ENCODE measurements around the gene UBQLN4.

The UBQLN4 gene

GRCh38 chr1:156090138-156090839 is 36.7 kb upstream of the UBQLN4 start:
- no peak for DNase-seq (ENCODE audit: low spot score)
- in situ Hi-C loops (cut with MboI; ENCODE audit: low pct_unique_long_range_greater_than_20kb, low sequenced_read_pairs, unreplicated experiment) = loop anchor here (5.0 to 10.0 kb wide), 2 partner anchors 42 to 225 kb away; no protein-coding TSS in a partner anchor
- TF ChIP-seq CTCF (IDR thresholded peaks at IDR 0.05; ENCODE audit: extremely low read depth, insufficient read depth, missing control alignments) = no peak

- TF ChIP-seq CTCF (IDR thresholded peaks at IDR 0.05; ENCODE audit: extremely low read depth, insufficient read depth, missing control alignments) = no peak
- in situ Hi-C loops (cut with MboI; ENCODE audit: low pct_unique_long_range_greater_than_20kb, low sequenced_read_pairs, unreplicated experiment) = loop anchor here (5.0 to 10.0 kb wide), 2 partner anchors 43 to 225 kb away; no protein-coding TSS in a partner anchor
- no peak for DNase-seq (ENCODE audit: low spot score)
Measured at GRCh38 chr1:156089704-156090103, 36.1 kb upstream of the UBQLN4 start.

GRCh38 chr1:156086256-156086662 is 32.7 kb upstream of the UBQLN4 start:
- in situ Hi-C loops (cut with MboI; ENCODE audit: low pct_unique_long_range_greater_than_20kb, low sequenced_read_pairs, unreplicated experiment) = no loop called here
- no peak for TF ChIP-seq CTCF (IDR thresholded peaks at IDR 0.05; ENCODE audit: extremely low read depth, insufficient read depth, missing control alignments)
- DNase-seq (ENCODE audit: low spot score) = no peak

GRCh38 chr1:156083800-156084790 is 30.5 kb upstream of the UBQLN4 start:
- in situ Hi-C loops (cut with MboI; ENCODE audit: low pct_unique_long_range_greater_than_20kb, low sequenced_read_pairs, unreplicated experiment) = no loop called here
- DNase-seq (ENCODE audit: low spot score) = no peak
- TF ChIP-seq CTCF (IDR thresholded peaks at IDR 0.05; ENCODE audit: extremely low read depth, insufficient read depth, missing control alignments) = no peak

GRCh38 chr1:156082309-156083091 is 28.9 kb upstream of the UBQLN4 start, which contains the start of gene MEX3A:
TSS of gene MEX3A (minus strand) at chr1:156082465. CDS start at chr1:156081998, 467 bp downstream.
- TF ChIP-seq CTCF (IDR thresholded peaks at IDR 0.05; ENCODE audit: extremely low read depth, insufficient read depth, missing control alignments) = no peak
- DNase-seq (ENCODE audit: low spot score) = peak; percentile 90
- in situ Hi-C loops (cut with MboI; ENCODE audit: low pct_unique_long_range_greater_than_20kb, low sequenced_read_pairs, unreplicated experiment) = no loop called here

- in situ Hi-C loops (cut with MboI; ENCODE audit: low pct_unique_long_range_greater_than_20kb, low sequenced_read_pairs, unreplicated experiment) = no loop called here
- no peak for TF ChIP-seq CTCF (IDR thresholded peaks at IDR 0.05; ENCODE audit: extremely low read depth, insufficient read depth, missing control alignments)
Measured at GRCh38 chr1:156081917-156082308, 28.3 kb upstream of the UBQLN4 start.

More at GRCh38 chr1:156081917-156082308, 28.3 kb upstream of the UBQLN4 start:
- DNase-seq (ENCODE audit: low spot score) = peak; percentile 40
